ENCODE results near the gene NPR3. TPM values are rescaled to one million over a fixed set of nuclear protein-coding genes. Genes with fewer than 3 reads are reported as not detected.

Gene NPR3
- polyA plus RNA-seq, 1 of the 3 experiments (the other 2 are of a cell fraction), result 35.8 TPM

GRCh38 chr5:32753765-32754164 lies 42.6 kb downstream of the NPR3 start:
- Histone ChIP-seq H3K27ac (ENCODE audit: low read depth in 2 of 2, low read length in 1 of 2) (peak overlapping the region in 1 of 2 experiments; percentile 75; a peak in 2 of 4 replicates), H3K4me2 (0 out of 2 replicates have a peak overlapping the region, but pooled peaks have one; percentile 29), H3K9ac (peak overlapping the region; percentile 36; the same call in 1 of the 2 replicates), H3K79me2 (ENCODE audit: insufficient read depth) (peaks cover 98% of the 10 kb centered on the region), H3K36me3 (replicated peaks in 1 of 2; ENCODE audit: control insufficient read depth in 1 of 2, insufficient read depth in 2 of 2, low read length in 1 of 2) (peaks cover 0 to 58% of the 10 kb centered on the region in 2 experiments), H3K4me3 (ENCODE audit: low read depth in 2 of 2, low read length in 1 of 2) (no peak overlapping the region), H3K4me1 (ENCODE audit: control insufficient read depth in 1 of 2, insufficient read depth in 2 of 2, low read depth in 1 of 2, low read length in 1 of 2) (peaks cover 0 to 7% of the 10 kb centered on the region in 2 experiments; a peak in 2 of 4 replicates), H2AFZ (ENCODE audit: low read depth) (no peak overlapping the region), H3K9me3 (0 out of 2 replicates have a peak, but pooled peaks cover 7% of the 10 kb centered on the region), H3F3A (replicated peaks; ENCODE audit: insufficient read depth) (peaks cover 15% of the 10 kb centered on the region), H3K27me3 (ENCODE audit: insufficient read depth) (no peaks in the 10 kb centered on the region), H4K20me1 (ENCODE audit: insufficient read depth) (no peaks in the 10 kb centered on the region; the same call in 1 of the 2 replicates), H3K9me2 (no peaks in the 10 kb centered on the region)
- no peak for TF ChIP-seq FOXM1 (IDR thresholded peaks at IDR 0.05; ENCODE audit: low read depth)
- no peak for TF ChIP-seq FOXJ3 (CRISPR knock-in tag; IDR thresholded peaks at IDR 0.05)
- TF ChIP-seq JUND (IDR thresholded peaks at IDR 0.05), result no peak
- TF ChIP-seq GABPA (IDR thresholded peaks at IDR 0.05; ENCODE audit: low read depth), result no peak
- TF ChIP-seq REST (IDR thresholded peaks at IDR 0.05; ENCODE audit: low read depth, low read length), result no peak
- no peak for TF ChIP-seq NRF1 (IDR thresholded peaks at IDR 0.05; ENCODE audit: low read depth, low read length)
- peak; percentile 21; the same call in 1 of the 2 replicates for TF ChIP-seq CTCF (IDR thresholded peaks at IDR 0.05)
- DNase-seq, result no peak
- ChIA-PET CTCF (no interaction called here), POLR2A (no interaction called here)

GRCh38 chr5:32754284-32754683 lies 43.2 kb downstream of the NPR3 start:
- peaks cover 16% of the 10 kb centered on the region for H3F3A ChIP-seq (replicated peaks; ENCODE audit: insufficient read depth)
- no peaks in the 10 kb centered on the region for H3K9me2 ChIP-seq
- no peak overlapping the region for H2AFZ ChIP-seq (ENCODE audit: low read depth)
- H3K36me3 ChIP-seq (replicated peaks in 1 of 2; ENCODE audit: control insufficient read depth in 1 of 2, insufficient read depth in 2 of 2, low read length in 1 of 2), result peaks cover 0 to 53% of the 10 kb centered on the region in 2 experiments
- H3K27me3 ChIP-seq (ENCODE audit: insufficient read depth), result no peaks in the 10 kb centered on the region
- H3K9me3 ChIP-seq, result 0 out of 2 replicates have a peak, but pooled peaks cover 3% of the 10 kb centered on the region
- H3K9ac ChIP-seq, result no peak overlapping the region
- TF ChIP-seq RCOR1 (IDR thresholded peaks at IDR 0.05; ENCODE audit: low read length), result no peak
- ChIA-PET POLR2A (no interaction called here), CTCF (no interaction called here)
- H3K27ac ChIP-seq (ENCODE audit: low read depth in 2 of 2, low read length in 1 of 2), result peak overlapping the region in 1 of 2 experiments; percentile 75; a peak in 2 of 4 replicates
- H3K4me3 ChIP-seq (ENCODE audit: low read depth in 2 of 2, low read length in 1 of 2), result no peak overlapping the region
- H4K20me1 ChIP-seq (ENCODE audit: insufficient read depth), result no peaks in the 10 kb centered on the region; the same call in 1 of the 2 replicates
- peaks cover 0 to 7% of the 10 kb centered on the region in 2 experiments; a peak in 2 of 4 replicates for H3K4me1 ChIP-seq (ENCODE audit: control insufficient read depth in 1 of 2, insufficient read depth in 2 of 2, low read depth in 1 of 2, low read length in 1 of 2)
- H3K4me2 ChIP-seq, result no peak overlapping the region
- H3K79me2 ChIP-seq (ENCODE audit: insufficient read depth), result peaks cover 100% of the 10 kb centered on the region
- DNase-seq, result no peak
- WGBS (ENCODE audit: low lambda C conversion rate), result 54% methylated on average over 1 of the region's 1 CpG
